HepG2 (cell line): ENCODE data around the gene DOCK4. TPM values are rescaled to one million over a fixed set of nuclear protein-coding genes. Genes with fewer than 3 reads are reported as not detected.

ENCODE experiments used
- ATAC-seq: fragments of 200-7000 bp; cut with Tn5 transposase; 3 replicates; pipeline ENCODE4 v1.9.1; 2020; ENCODE audit warnings: mild to moderate bottlenecking, moderate library complexity
- BruUV-seq: library from RNA; stranded (reverse); fragments of 400-500 nt; replicated peaks from 2 replicates; lab custom pipeline; 2021; lab: Mats Ljungman, UMichigan
- CTCF ChIA-PET: fragments of 300-600 bp; formaldehyde crosslinking; extraction: SDS; loops from one replicate; lab custom pipeline; 2021; ENCODE audit warnings: low total read pairs, inconsistent platforms, low intra/inter-chr PET ratio; lab: Yijun Ruan, JAX
- POLR2A ChIA-PET: fragments of 350-600 bp; sonication (Branson Sonifier 250); formaldehyde crosslinking; loops from one replicate; lab custom pipeline; 2020; ENCODE audit warnings: antibody characterized with exemption, inconsistent platforms; lab: Yijun Ruan, JAX
- DNase-seq: peaks from one replicate; pipeline ENCODE4 v3.0.0-alpha.2; 2015; ENCODE audit warnings: low spot score
- FAIRE-seq: peaks from 3 replicates; lab custom pipeline; 2011; peaks lifted over from hg19 to GRCh38; lab: Jason Lieb, UNC
- H2AFZ ChIP-seq: one replicate; pipeline ENCODE4 v1.6.1; 2011; ENCODE audit warnings: low read length, inconsistent platforms
- H3K27ac ChIP-seq: fragments of 300-600 bp; 3 replicates; pipeline ENCODE4 v1.8.0; 2011; ENCODE audit warnings: mixed run types, mild to moderate bottlenecking, mixed read lengths, low read length, inconsistent platforms; ENCODE audit not compliant: insufficient read depth; ENCODE audit errors: extremely low read length
- H3K27me3 ChIP-seq, 2 experiments: fragments of 200-600 bp in 1 of 2; 2 replicates in 1 of 2; 3 replicates in 1 of 2; pipeline versions ENCODE4 v1.6.0 to v1.8.0; 2011; ENCODE audit warnings: low read length in 2 of 2, mild to moderate bottlenecking in 2 of 2, moderate library complexity in 2 of 2, inconsistent platforms in 1 of 2; ENCODE audit not compliant: insufficient read depth in 2 of 2, control insufficient read depth in 1 of 2
- H3K36me3 ChIP-seq, 2 experiments: fragments of 200-600 bp in 1 of 2; replicated peaks in 1 of 2; 2 replicates in 1 of 2; 3 replicates in 1 of 2; pipeline versions ENCODE4 v1.5.1 to v1.8.0; 2011; ENCODE audit warnings: low read length in 2 of 2, inconsistent platforms in 1 of 2; ENCODE audit not compliant: insufficient read depth in 2 of 2, control insufficient read depth in 1 of 2
- H3K4me1 ChIP-seq: 2 replicates; pipeline ENCODE4 v1.5.1; 2012; ENCODE audit warnings: low read length, inconsistent platforms; ENCODE audit not compliant: insufficient read depth
- H3K4me2 ChIP-seq: 2 replicates; pipeline ENCODE4 v1.6.0; 2011; ENCODE audit warnings: low read depth, low read length, inconsistent platforms
- H3K4me3 ChIP-seq, 3 experiments: fragments of 200-600 bp in 1 of 3; sonication (generic), shearing (Covaris generic) in 1 of 3; replicated peaks in 1 of 3; 2 replicates each; pipeline ENCODE4 v1.5.1; 2011 to 2016; ENCODE audit warnings: low read length in 3 of 3, inconsistent platforms in 2 of 3, low read depth in 2 of 3, mild to moderate bottlenecking in 2 of 3, control low read depth in 1 of 3, mixed read lengths in 1 of 3; ENCODE audit not compliant: insufficient read depth in 1 of 3
- H3K79me2 ChIP-seq: one replicate; pipeline ENCODE4 v1.6.1; 2011; ENCODE audit warnings: low read length, inconsistent platforms; ENCODE audit not compliant: insufficient read depth
- H3K9ac ChIP-seq: 2 replicates; pipeline ENCODE4 v1.6.0; 2011; ENCODE audit warnings: mild to moderate bottlenecking, low read depth, low read length, inconsistent platforms; ENCODE audit not compliant: insufficient read depth
- H3K9me3 ChIP-seq: 2 replicates; pipeline ENCODE4 v1.5.1; 2012; ENCODE audit warnings: mild to moderate bottlenecking, low read length
- H4K20me1 ChIP-seq: 2 replicates; pipeline ENCODE4 v1.6.0; 2011; ENCODE audit warnings: inconsistent platforms, mild to moderate bottlenecking, low read length, moderate library complexity; ENCODE audit not compliant: insufficient read depth
- IKZF4 ChIP-seq: sonication (generic); formaldehyde crosslinking; IDR thresholded peaks from 2 replicates; pipeline ENCODE4 v1.5.1; 2020; ENCODE audit warnings: borderline replicate concordance, mild to moderate bottlenecking, low read depth, missing genetic modification reagents; ENCODE audit errors: not compliant biosample characterization
- MAFF ChIP-seq: IDR thresholded peaks from 2 replicates; pipeline ENCODE4 v1.6.1; 2011; ENCODE audit warnings: low read depth, low read length, improper control_type of control experiment
- MAFK ChIP-seq, 2 experiments: IDR thresholded peaks in 1 of 2; conservative IDR thresholded peaks in 1 of 2; 2 replicates each; pipeline ENCODE4 v1.6.1; 2011; ENCODE audit warnings: improper control_type of control experiment in 2 of 2, low read length in 2 of 2
- PLRG1 ChIP-seq: fragments of 450-650 bp; conservative IDR thresholded peaks from 2 replicates; pipeline ENCODE4 v1.6.1; 2016
- THAP8 ChIP-seq: sonication (generic); formaldehyde crosslinking; IDR thresholded peaks from 2 replicates; pipeline ENCODE4 v1.5.1; 2020; ENCODE audit warnings: missing genetic modification reagents, mild to moderate bottlenecking, borderline replicate concordance
- ZBTB7A ChIP-seq: sonication (generic); formaldehyde crosslinking; IDR thresholded peaks from 2 replicates; pipeline ENCODE4 v1.8.0; 2022; ENCODE audit warnings: mild to moderate bottlenecking, missing genetic modification reagents
- ZFP90 ChIP-seq: sonication (generic); formaldehyde crosslinking; IDR thresholded peaks from 2 replicates; pipeline ENCODE4 v1.8.0; 2022; ENCODE audit warnings: missing genetic modification reagents, mild to moderate bottlenecking, inconsistent platforms, borderline replicate concordance
- ZNF605 ChIP-seq: sonication (generic); formaldehyde crosslinking; IDR thresholded peaks from 2 replicates; pipeline ENCODE4 v1.8.0; 2022; ENCODE audit warnings: mild to moderate bottlenecking, missing genetic modification reagents
- WGBS: methylation state at CpG from one replicate; pipeline ENCODE4 v1.1.6; 2017; ENCODE audit warnings: low lambda C conversion rate; 5-methylcytosine and 5-hydroxymethylcytosine counted together
- in situ Hi-C: cut with HindIII; loops from 2 replicates; pipeline ENCODE4 v1.10.0; 2017; ENCODE audit warnings: low pct_unique_long_range_greater_than_20kb; ENCODE audit not compliant: extremely low pct_ligation_motif_present
- intact Hi-C: fragments of 100-400 bp; cut with micrococcal nuclease; formaldehyde crosslinking; loops from one replicate; pipeline ENCODE4 v1.10.0; 2022; ENCODE audit not compliant: unreplicated experiment
- polyA plus RNA-seq, 8 experiments: library from polyadenylated mRNA; depleted of rRNA in 3 of 8; stranded (reverse) in 7 of 8; unstranded in 1 of 8; fragments of >200 nt; fragmentation: Illumina TruSeq in 4 of 8; extraction: Trizol in 4 of 8; gene quantifications; 2 replicates each; pipeline versions ENCODE4 v1.2.1 to v1.2.3, GENCODE V29; 2011 to 2016; ENCODE audit warnings: low read depth in 4 of 8, missing spikeins in 1 of 8, mixed read lengths in 1 of 8; ENCODE audit not compliant: insufficient read depth in 1 of 8
- total RNA-seq, 5 experiments: library from RNA; depleted of rRNA; stranded (reverse); fragments of >200 nt; fragmentation: Illumina TruSeq; extraction: Trizol; gene quantifications; 2 replicates each; pipeline ENCODE4 v1.2.3, GENCODE V29; 2016; ENCODE audit warnings: low read depth in 1 of 5

DOCK4 gene
- total and polyA plus RNA-seq, 2 of the 13 experiments (the other 11 are each of a cell fraction or from before 2014, with no cell fraction given), result 13.5 to 17.4 TPM

DNA sequence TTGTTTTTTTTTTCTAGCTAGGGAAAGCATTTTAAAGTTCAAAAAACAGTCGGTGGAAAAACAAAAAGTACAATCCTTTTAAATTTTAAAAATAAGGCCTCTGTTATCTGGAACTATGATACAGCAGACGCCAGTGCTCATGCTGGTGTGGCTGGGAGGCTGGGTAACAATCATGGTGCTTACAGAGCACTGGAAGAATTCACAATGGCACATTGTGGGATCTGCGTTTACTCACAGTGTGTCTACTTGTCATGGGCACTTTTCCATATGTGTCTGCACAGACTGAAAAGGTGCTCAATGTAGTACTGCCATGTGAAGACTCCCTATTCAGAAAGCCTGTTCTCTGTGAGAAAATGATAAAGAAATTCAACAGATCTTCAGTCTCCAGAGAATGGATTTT is 365.7 kb downstream of the DOCK4 start:
- H3K36me3 ChIP-seq, result peaks cover 0 to 4% of the 10 kb centered on the region in 2 experiments; a peak in 3 of 5 replicates
- H3K9me3 ChIP-seq, result no peaks in the 10 kb centered on the region
- ATAC-seq (no peak), DNase-seq (no peak), FAIRE-seq (no peak)
- intact Hi-C loops, result no loop called here
- no TSS peak for BruUV-seq
- in situ Hi-C loops, result no loop called here
- CTCF ChIA-PET, result no interaction called here
- 98% methylated on average over 3 of the region's 3 CpGs for WGBS
- POLR2A ChIA-PET, result no interaction called here
- H3K9ac ChIP-seq, result no peak overlapping the region
- no peak overlapping the region for H2AFZ ChIP-seq
- H3K79me2 ChIP-seq, result no peaks in the 10 kb centered on the region
- TF ChIP-seq PLRG1 (no peak), IKZF4 (CRISPR knock-in tag) (no peak), ZBTB7A (CRISPR knock-in tag) (no peak), ZFP90 (CRISPR knock-in tag) (no peak), ZNF605 (CRISPR knock-in tag) (no peak)
- no peaks in the 10 kb centered on the region for H3K27me3 ChIP-seq
- peaks cover 9% of the 10 kb centered on the region for H3K4me1 ChIP-seq
- H3K4me3 ChIP-seq, result no peak overlapping the region
- no peak overlapping the region for H3K27ac ChIP-seq
- H4K20me1 ChIP-seq, result no peaks in the 10 kb centered on the region
- no peak overlapping the region for H3K4me2 ChIP-seq

- Histone ChIP-seq H4K20me1 (no peaks in the 10 kb centered on the region), H3K4me1 (no peaks in the 10 kb centered on the region), H3K4me3 (no peak overlapping the region), H3K36me3 (peaks cover 0 to 4% of the 10 kb centered on the region in 2 experiments; a peak in 3 of 5 replicates), H2AFZ (no peak overlapping the region), H3K4me2 (no peak overlapping the region), H3K9ac (no peak overlapping the region), H3K27me3 (no peaks in the 10 kb centered on the region), H3K79me2 (no peaks in the 10 kb centered on the region), H3K9me3 (no peaks in the 10 kb centered on the region), H3K27ac (no peak overlapping the region)
- FAIRE-seq (no peak), ATAC-seq (no peak), DNase-seq (no peak)
- BruUV-seq, result no TSS peak
- intact Hi-C loops, result no loop called here
- TF ChIP-seq THAP8 (CRISPR knock-in tag) (no peak), MAFF (0 out of 2 replicates have a peak, but pooled peaks have one; percentile 21), MAFK (conservative IDR thresholded peaks at IDR 0.05 in 1 of 2, IDR thresholded peaks at IDR 0.05 in 1 of 2; ENCODE audit: low read length in 2 of 2) (peak; percentile 47 to 50; a peak in 3 of 4 replicates)
- in situ Hi-C loops, result no loop called here
- CTCF ChIA-PET, result no interaction called here
- POLR2A ChIA-PET, result no interaction called here
Measured at GRCh38 chr7:111839261-111839660, 366.9 kb downstream of the DOCK4 start.
